ACHN (cell line): Measurements from ENCODE around the gene TMSB15B.
"Not testable (repeated sequence)": the region's sequence is repeated elsewhere in the genome, so short reads cannot be mapped to it uniquely, and the experiment has no call there.

ENCODE experiments used
- DNase-seq: peaks from one replicate; pipeline ENCODE4 v3.0.0-alpha.2; 2015
- in situ Hi-C: cut with HindIII; loops from 2 replicates; pipeline ENCODE4 v1.10.0; 2017; ENCODE audit warnings: low sequenced_read_pairs, low pct_ligation_motif_present, low pct_unique_long_range_greater_than_20kb

TMSB15B gene

GRCh38 chrX:103962411-103963278 lies at the start of gene TMSB15B:
TMSB15B (plus strand) TSS chrX:103962627.
- DNase-seq, in situ Hi-C loops: not testable (repeated sequence)

DNA sequence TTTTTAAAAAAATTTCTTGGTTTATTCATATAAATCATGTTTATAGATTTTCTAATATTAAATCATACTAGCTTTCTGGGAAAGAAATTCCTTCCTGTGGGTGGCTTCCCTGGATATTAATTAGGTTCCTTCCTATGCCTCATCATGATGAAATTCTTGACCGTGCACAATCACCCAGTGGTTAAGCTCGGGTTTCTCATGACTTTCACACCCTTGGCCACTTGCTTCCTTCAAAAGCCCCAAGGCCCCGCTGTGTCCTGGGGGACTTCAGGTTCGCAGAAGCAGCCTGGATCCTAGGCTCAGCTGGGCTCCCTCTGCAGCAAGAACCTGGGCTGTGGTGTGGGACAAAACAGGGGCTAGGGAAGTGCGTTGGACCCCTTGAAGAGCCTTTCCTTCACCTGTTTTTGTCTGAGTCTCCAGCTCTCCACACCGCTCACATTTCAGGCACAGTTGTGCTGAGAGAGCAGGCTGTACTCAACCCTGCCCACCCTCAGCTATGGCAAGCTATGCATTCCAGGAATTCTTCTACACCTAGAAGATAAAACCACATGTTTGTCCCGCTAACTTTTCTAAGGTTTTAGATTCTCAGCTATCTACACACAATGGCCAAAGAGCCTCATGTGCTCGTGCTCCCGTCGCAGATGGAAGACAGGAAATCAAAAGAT lies 48.9 kb upstream of the TMSB15B start:
- in situ Hi-C loops: no loop called here
- DNase-seq: peak; percentile 2

GRCh38 chrX:103918050-103918449 lies 44.4 kb upstream of the TMSB15B start:
- in situ Hi-C loops: no loop called here
- DNase-seq: peak; percentile 70

DNA sequence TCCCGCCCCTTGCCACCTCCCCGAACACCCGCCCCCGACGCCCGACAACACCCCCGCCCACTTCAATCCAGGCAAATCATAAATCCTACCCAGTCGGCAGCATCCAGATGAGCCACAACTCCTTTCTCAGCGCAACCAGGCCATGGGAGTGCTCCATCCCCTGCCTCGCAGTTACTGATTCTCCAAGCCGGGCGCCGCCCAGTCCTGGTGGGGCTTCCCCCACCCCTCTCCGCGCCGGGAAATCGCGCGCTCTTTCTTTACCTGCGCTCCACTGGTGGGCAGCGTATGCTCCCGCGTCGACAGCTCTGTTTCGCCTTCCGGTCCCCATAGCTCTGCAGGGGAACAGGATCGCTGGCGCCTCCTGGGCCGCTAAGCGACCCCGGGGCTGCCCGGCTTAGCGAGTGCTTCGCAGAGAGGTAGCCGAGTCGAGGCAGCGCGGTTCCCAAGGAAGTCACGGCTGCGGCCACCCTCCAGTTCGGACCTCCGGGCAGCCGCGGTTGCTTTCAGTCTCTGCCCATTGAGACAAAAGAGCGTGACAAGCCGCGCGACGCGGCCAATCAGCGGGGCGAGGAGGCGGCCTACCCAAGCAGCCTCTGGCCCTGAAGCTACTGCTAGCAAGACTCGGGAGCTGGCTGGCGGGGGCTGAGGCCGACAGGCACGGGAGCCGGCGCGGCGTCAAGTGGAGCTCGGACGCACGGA lies 43.7 kb upstream of the TMSB15B start:
- DNase-seq: peak; percentile 60
- in situ Hi-C loops: no loop called here

GRCh38 chrX:103919270-103919637 lies 43.2 kb upstream of the TMSB15B start:
- in situ Hi-C loops: no loop called here
- peak; percentile 44 for DNase-seq

GRCh38 chrX:103920515-103920914 lies 41.9 kb upstream of the TMSB15B start:
- DNase-seq, in situ Hi-C loops: not testable (repeated sequence)

- DNase-seq: no peak
- in situ Hi-C loops: no loop called here
Measured at GRCh38 chrX:103927030-103927429, 35.4 kb upstream of the TMSB15B start.

GRCh38 chrX:103927633-103928032 lies 34.8 kb upstream of the TMSB15B start:
- no peak for DNase-seq
- in situ Hi-C loops: no loop called here

GRCh38 chrX:103932133-103932532 lies 30.3 kb upstream of the TMSB15B start:
- DNase-seq: no peak
- in situ Hi-C loops: no loop called here

DNA sequence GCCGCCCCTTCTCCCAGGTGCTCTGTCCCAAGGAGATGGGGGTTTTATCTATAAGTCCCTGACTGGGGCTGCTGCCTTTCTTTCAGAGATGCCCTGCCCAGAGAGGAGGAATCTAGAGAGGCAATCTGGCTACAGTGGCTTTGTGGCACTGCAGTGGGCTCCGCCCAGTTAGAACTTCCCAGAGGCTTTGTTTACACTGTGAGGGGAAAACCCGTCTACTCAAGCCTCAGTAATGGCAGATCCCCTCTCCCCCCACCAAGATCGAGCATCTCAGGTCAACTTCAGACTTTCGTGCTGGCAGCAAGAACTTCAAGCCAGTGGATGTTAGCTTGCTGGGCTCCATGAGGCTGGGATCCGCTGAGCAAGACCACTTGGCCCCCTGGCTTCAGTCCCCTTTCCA lies 22.2 kb upstream of the TMSB15B start:
- in situ Hi-C loops, DNase-seq: not testable (repeated sequence)

GRCh38 chrX:103941201-103941975 lies 21.0 kb upstream of the TMSB15B start:
- DNase-seq: peak; percentile 28
- in situ Hi-C loops: no loop called here

DNA sequence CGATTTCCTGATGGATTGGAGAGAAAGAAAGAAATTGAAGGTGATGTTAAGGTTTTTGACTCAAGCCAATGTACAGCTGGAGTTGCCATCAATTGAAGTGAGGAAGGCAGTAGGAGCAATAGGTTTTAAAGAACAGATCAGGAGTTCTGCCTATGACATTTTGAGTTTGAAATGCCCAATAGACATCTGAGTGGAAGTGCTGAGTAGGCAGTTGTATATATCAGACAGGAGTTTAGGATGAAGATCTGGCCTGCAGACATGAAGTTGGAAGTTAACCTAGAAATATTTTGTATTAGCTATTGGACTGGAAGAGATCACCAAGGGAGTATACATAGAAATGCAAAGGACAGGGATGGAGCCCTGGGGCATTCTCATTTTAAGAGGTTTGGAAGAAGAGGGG lies 12.9 kb upstream of the TMSB15B start:
- in situ Hi-C loops: no loop called here

GRCh38 chrX:103953353-103953752 lies 9.1 kb upstream of the TMSB15B start:
- in situ Hi-C loops: no loop called here
- DNase-seq: no peak

More for the DNA sequence above, 12.9 kb upstream of the TMSB15B start:
- no peak for DNase-seq

GRCh38 chrX:103954259-103954658 lies 8.2 kb upstream of the TMSB15B start:
- no peak for DNase-seq
- in situ Hi-C loops: no loop called here

GRCh38 chrX:103960599-103960998 lies 1.8 kb upstream of the TMSB15B start:
- DNase-seq, in situ Hi-C loops: not testable (repeated sequence)

DNA sequence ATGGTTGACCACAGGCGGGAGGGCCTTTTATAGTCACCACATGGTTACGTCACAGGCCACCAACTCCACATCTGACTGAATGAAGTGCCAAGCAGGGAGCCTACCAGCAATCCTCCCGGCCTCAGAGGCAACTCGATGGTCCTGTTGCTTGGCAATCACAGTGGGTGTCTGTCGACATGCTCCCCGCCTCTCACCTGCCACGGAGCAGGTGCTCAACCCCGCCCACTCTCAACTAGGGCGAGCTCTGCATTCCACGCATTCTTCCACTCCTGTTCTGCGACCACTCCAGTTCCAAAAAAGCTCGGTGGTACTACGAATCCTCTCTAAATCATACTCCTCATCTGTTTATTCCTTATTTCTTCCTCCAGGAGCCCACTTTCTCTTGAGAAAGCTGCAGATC lies 21.1 kb downstream of the TMSB15B start:
- DNase-seq, in situ Hi-C loops: not testable (repeated sequence)

GRCh38 chrX:103999234-103999633 lies 36.8 kb downstream of the TMSB15B start:
- in situ Hi-C loops: no loop called here
- DNase-seq: no peak

- in situ Hi-C loops: no loop called here
- DNase-seq: no peak
Measured at GRCh38 chrX:104008831-104009230, 46.4 kb downstream of the TMSB15B start.

- DNase-seq: no peak
- in situ Hi-C loops: no loop called here
Measured at GRCh38 chrX:104013158-104013557, 50.7 kb downstream of the TMSB15B start.
